IMR-90 (cell line): ENCODE measurements around the gene GMEB2. TPM values are rescaled to one million over a fixed set of nuclear protein-coding genes. Genes with fewer than 3 reads are reported as not detected.

Experiments
- ATAC-seq: fragments of 200-7000 bp; cut with Tn5 transposase; 2 replicates; pipeline ENCODE4 v1.9.1; 2020; ENCODE audit warnings: low read depth, mild to moderate bottlenecking, moderate library complexity
- BruUV-seq: library from RNA; stranded (reverse); fragments of 400-500 nt; replicated peaks from 2 replicates; lab custom pipeline; 2021; lab: Mats Ljungman, UMichigan
- CTCF ChIA-PET: fragments of 300-600 bp; formaldehyde crosslinking; extraction: SDS; loops from one replicate; lab custom pipeline; 2021; ENCODE audit warnings: antibody characterized with exemption; lab: Yijun Ruan, JAX
- POLR2A ChIA-PET: fragments of 300-600 bp; sonication (Branson Sonifier 250); formaldehyde crosslinking; loops from one replicate; lab custom pipeline; 2022; ENCODE audit warnings: antibody characterized with exemption; ENCODE audit not compliant: unreplicated experiment; lab: Charles Lee
- DNase-seq: peaks from one replicate; pipeline ENCODE4 v3.0.0; 2013
- H2AFZ ChIP-seq: replicated peaks from 2 replicates; pipeline ENCODE3; 2013; ENCODE audit warnings: low read length, mild to moderate bottlenecking; ENCODE audit not compliant: poor library complexity
- H2AK5ac ChIP-seq: 2 replicates; pipeline ENCODE4 v1.6.1; 2013; ENCODE audit warnings: low read depth, low read length, inconsistent platforms
- H2AK9ac ChIP-seq: replicated peaks from 2 replicates; pipeline ENCODE3; 2013; ENCODE audit warnings: mild to moderate bottlenecking, low read depth, low read length, moderate library complexity; ENCODE audit not compliant: poor library complexity
- H2BK120ac ChIP-seq: 2 replicates; pipeline ENCODE4 v1.6.1; 2013; ENCODE audit warnings: low read depth, low read length, inconsistent platforms
- H2BK15ac ChIP-seq: 3 replicates; pipeline ENCODE4 v1.6.1; 2013; ENCODE audit warnings: low read depth, low read length, inconsistent platforms
- H2BK20ac ChIP-seq: 2 replicates; pipeline ENCODE4 v1.6.1; 2013; ENCODE audit warnings: low read depth, mild to moderate bottlenecking, inconsistent platforms, low read length, moderate library complexity
- H2BK5ac ChIP-seq: 2 replicates; pipeline ENCODE4 v1.6.1; 2013; ENCODE audit warnings: mild to moderate bottlenecking, low read depth, low read length, inconsistent platforms; ENCODE audit not compliant: poor library complexity, severe bottlenecking
- H3K14ac ChIP-seq: replicated peaks from 2 replicates; pipeline ENCODE4 v1.6.1; 2013; ENCODE audit warnings: low read depth, low read length, inconsistent platforms
- H3K18ac ChIP-seq: 2 replicates; pipeline ENCODE4 v1.6.1; 2013; ENCODE audit warnings: low read depth, low read length, control low read depth
- H3K23ac ChIP-seq: 2 replicates; pipeline ENCODE4 v1.6.1; 2013; ENCODE audit warnings: low read depth, low read length, inconsistent platforms
- H3K27ac ChIP-seq: 2 replicates; pipeline ENCODE4 v1.5.1; 2013; ENCODE audit warnings: mild to moderate bottlenecking, control low read depth, low read length; ENCODE audit not compliant: insufficient read depth
- H3K27me3 ChIP-seq: 2 replicates; pipeline ENCODE4 v1.6.1; 2013; ENCODE audit warnings: low read length; ENCODE audit not compliant: control insufficient read depth, insufficient read depth
- H3K36me3 ChIP-seq: 2 replicates; pipeline ENCODE4 v1.6.1; 2013; ENCODE audit warnings: low read length, mixed read lengths; ENCODE audit not compliant: control insufficient read depth, insufficient read depth
- H3K4ac ChIP-seq: 2 replicates; pipeline ENCODE4 v1.6.1; 2013; ENCODE audit warnings: low read depth, low read length, inconsistent platforms
- H3K4me1 ChIP-seq: 2 replicates; pipeline ENCODE4 v1.6.1; 2013; ENCODE audit warnings: low read length, mixed read lengths; ENCODE audit not compliant: control insufficient read depth, insufficient read depth
- H3K4me2 ChIP-seq: 2 replicates; pipeline ENCODE4 v1.6.1; 2013; ENCODE audit warnings: low read depth, mild to moderate bottlenecking, control low read depth, low read length, moderate library complexity
- H3K4me3 ChIP-seq: 2 replicates; pipeline ENCODE4 v1.5.1; 2013; ENCODE audit warnings: low read depth, mild to moderate bottlenecking, control low read depth, low read length, moderate library complexity; ENCODE audit not compliant: insufficient read depth
- H3K56ac ChIP-seq: 2 replicates; pipeline ENCODE4 v1.6.1; 2013; ENCODE audit warnings: low read length, inconsistent platforms; ENCODE audit not compliant: insufficient read depth; ENCODE audit errors: extremely low read depth
- H3K79me1 ChIP-seq, 2 experiments: 2 replicates each; pipeline ENCODE4 v1.6.1; 2013; ENCODE audit warnings: low read length in 2 of 2, inconsistent platforms in 1 of 2, low read depth in 1 of 2
- H3K9ac ChIP-seq: 2 replicates; pipeline ENCODE4 v1.6.1; 2013; ENCODE audit warnings: low read depth, low read length, control low read depth
- H3K9me1 ChIP-seq: 2 replicates; pipeline ENCODE4 v1.6.1; 2013; ENCODE audit warnings: low read length, inconsistent platforms; ENCODE audit not compliant: insufficient read depth
- H3K9me3 ChIP-seq: 2 replicates; pipeline ENCODE4 v1.6.1; 2013; ENCODE audit warnings: low read length; ENCODE audit not compliant: control insufficient read depth, insufficient read depth
- H4K20me1 ChIP-seq: 2 replicates; pipeline ENCODE4 v1.6.1; 2013; ENCODE audit warnings: low read length, inconsistent platforms; ENCODE audit not compliant: insufficient read depth
- H4K5ac ChIP-seq: 2 replicates; pipeline ENCODE4 v1.6.1; 2013; ENCODE audit warnings: mild to moderate bottlenecking, low read depth, low read length, control low read depth
- H4K8ac ChIP-seq, 2 experiments: 2 replicates each; pipeline ENCODE4 v1.6.1; 2013; ENCODE audit warnings: low read depth in 2 of 2, low read length in 2 of 2, control low read depth in 1 of 2, inconsistent platforms in 1 of 2
- H4K91ac ChIP-seq: 2 replicates; pipeline ENCODE4 v1.6.1; 2013; ENCODE audit warnings: low read depth, low read length, inconsistent platforms; ENCODE audit not compliant: insufficient read depth
- FOS ChIP-seq: fragments of 150-350 bp; IDR thresholded peaks from 2 replicates; pipeline ENCODE4 v1.6.1; 2016; ENCODE audit warnings: low read depth, low read length
- MAFK ChIP-seq: IDR thresholded peaks from 2 replicates; pipeline ENCODE4 v1.6.1; 2012; ENCODE audit warnings: low read depth, low read length, improper control_type of control experiment
- MAZ ChIP-seq: IDR thresholded peaks from 2 replicates; pipeline ENCODE4 v1.6.1; 2012; ENCODE audit warnings: low read depth, mild to moderate bottlenecking, low read length, improper control_type of control experiment, moderate library complexity, borderline replicate concordance
- NFE2L2 ChIP-seq: fragments of 150-350 bp; IDR thresholded peaks from 2 replicates; pipeline ENCODE4 v1.6.1; 2016; ENCODE audit warnings: low read depth, mild to moderate bottlenecking, low read length
- RCOR1 ChIP-seq: IDR thresholded peaks from 2 replicates; pipeline ENCODE4 v1.6.1; 2012; ENCODE audit warnings: mild to moderate bottlenecking, low read length, improper control_type of control experiment; ENCODE audit not compliant: insufficient replicate concordance
- RFX5 ChIP-seq: IDR thresholded peaks from 2 replicates; pipeline ENCODE4 v1.8.0; 2012; ENCODE audit warnings: low read depth, mild to moderate bottlenecking, low read length, moderate library complexity
- SMC3 ChIP-seq: fragments of 150-350 bp; IDR thresholded peaks from 2 replicates; pipeline ENCODE4 v1.6.1; 2016; ENCODE audit warnings: low read depth, mild to moderate bottlenecking, antibody characterized with exemption, low read length, moderate library complexity
- WGBS, 2 experiments: methylation state at CpG; one replicate each; pipeline versions ENCODE4 v1.1.5 to v1.1.7; 2013; ENCODE audit warnings: missing lambda C conversion rate in 2 of 2; ENCODE audit not compliant: insufficient read length in 1 of 2; ENCODE audit errors: extremely low coverage in 2 of 2; 5-methylcytosine and 5-hydroxymethylcytosine counted together
- dilution Hi-C: fragments of 300-500 bp; cut with HindIII; formaldehyde crosslinking; loops from one replicate; pipeline ENCODE4 v1.14.3; 2018; ENCODE audit warnings: low sequenced_read_pairs; ENCODE audit not compliant: unreplicated experiment
- in situ Hi-C: fragments of 300-500 bp; cut with MboI; formaldehyde crosslinking; loops from 3 replicates; pipeline ENCODE4 v1.14.3; 2019; ENCODE audit warnings: low sequenced_read_pairs, inconsistent platforms, mixed read lengths
- intact Hi-C: fragments of 100-400 bp; cut with micrococcal nuclease; formaldehyde crosslinking; loops from 2 replicates; pipeline ENCODE4 v1.10.0; 2022
- polyA plus RNA-seq, 3 experiments: library from polyadenylated mRNA; depleted of rRNA; stranded (reverse); fragments of >200 nt; gene quantifications; 2 replicates each; pipeline ENCODE4 v1.2.3, GENCODE V29; 2012; ENCODE audit warnings: low replicate concordance in 1 of 3
- total RNA-seq: library from RNA; depleted of rRNA; stranded (reverse); fragments of >200 nt; gene quantifications from 2 replicates; pipeline ENCODE4 v1.2.3, GENCODE V29; 2012
- TF ChIP-seq, protein P1 (sequence below): fragments of 150-350 bp; IDR thresholded peaks from 2 replicates; pipeline ENCODE4 v1.6.1; 2017; ENCODE audit warnings: mild to moderate bottlenecking, antibody characterized with exemption, low read length, low read depth
- TF ChIP-seq, protein P2 (sequence below): fragments of 150-350 bp; IDR thresholded peaks from 2 replicates; pipeline ENCODE4 v1.6.1; 2016; ENCODE audit warnings: low read depth, mild to moderate bottlenecking, low read length, moderate library complexity, borderline replicate concordance

GMEB2 gene
- total and polyA plus RNA-seq, 2 of the 4 experiments (the other 2 are of a cell fraction): 5.0 to 10.0 TPM

DNA sequence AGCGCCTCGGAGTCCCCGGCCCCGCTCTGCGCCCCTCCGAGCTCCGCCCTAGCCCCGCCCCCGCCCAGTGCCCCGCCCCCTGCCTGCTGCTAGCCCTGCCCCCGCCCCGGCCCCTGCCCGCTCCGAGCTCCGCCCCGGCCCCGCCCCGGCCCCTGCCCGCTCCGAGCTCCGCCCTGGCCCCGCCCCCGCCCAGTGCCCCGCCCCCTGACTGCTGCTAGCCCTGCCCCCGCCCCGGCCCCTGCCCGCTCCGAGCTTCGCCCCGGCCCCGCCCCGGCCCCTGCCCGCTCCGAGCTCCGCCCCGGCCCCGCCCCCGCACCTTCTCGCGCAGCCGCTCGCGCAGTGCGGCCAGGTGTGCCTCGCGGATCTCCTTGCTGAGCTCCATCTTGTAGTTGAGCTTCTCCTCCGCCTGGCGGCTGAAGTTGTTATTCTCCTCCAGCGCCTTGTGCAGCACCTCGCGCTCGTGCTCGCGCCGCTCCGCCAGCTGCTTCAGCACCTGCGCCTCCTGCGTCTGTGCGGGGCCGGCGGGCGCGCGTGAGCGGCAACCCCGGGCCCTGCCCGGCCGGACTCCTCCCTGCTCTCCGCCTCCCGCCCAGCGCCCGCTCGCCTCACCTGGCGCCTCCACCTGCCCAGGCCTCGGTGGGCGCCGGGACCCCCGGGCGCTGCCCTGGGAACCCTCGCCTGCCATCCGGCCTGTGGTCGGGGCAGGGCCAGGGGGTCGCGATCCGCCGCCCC is 15.1 kb upstream of the GMEB2 start (continued):
- TF ChIP-seq, protein P1, sequence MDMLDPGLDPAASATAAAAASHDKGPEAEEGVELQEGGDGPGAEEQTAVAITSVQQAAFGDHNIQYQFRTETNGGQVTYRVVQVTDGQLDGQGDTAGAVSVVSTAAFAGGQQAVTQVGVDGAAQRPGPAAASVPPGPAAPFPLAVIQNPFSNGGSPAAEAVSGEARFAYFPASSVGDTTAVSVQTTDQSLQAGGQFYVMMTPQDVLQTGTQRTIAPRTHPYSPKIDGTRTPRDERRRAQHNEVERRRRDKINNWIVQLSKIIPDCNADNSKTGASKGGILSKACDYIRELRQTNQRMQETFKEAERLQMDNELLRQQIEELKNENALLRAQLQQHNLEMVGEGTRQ: no peak
- TF ChIP-seq RFX5: no peak

DNA sequence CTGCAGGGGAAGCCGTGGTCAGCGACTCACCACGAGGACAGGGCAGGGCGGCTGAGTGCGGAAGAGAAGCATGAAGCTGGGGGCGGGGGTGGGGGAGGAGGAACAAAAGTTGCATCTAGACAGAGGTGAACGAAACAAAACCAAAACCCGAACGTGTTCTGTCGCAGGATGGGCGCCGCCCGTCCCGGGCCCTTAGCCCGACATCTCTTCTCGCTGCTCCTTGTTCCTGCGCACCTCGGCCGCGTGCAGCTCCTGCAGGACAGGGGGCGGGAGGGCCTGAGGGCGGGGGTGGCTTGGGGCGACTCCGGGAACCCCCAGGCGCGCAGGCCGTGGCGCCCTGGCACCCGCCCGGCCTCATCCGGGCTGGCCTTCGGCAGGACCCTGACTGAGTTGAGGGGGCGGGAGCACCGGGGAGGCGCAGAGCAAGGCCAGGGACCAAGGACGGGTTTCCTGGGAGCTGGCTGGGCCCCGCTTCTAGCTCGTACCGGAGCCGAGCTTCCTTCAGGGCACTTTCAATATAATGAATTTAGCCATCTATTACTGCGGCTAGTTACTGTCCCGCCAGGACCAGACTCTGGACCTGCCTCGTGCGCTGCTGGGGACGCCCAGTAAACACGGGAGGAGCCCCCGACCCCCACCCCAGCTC is 14.4 kb upstream of the GMEB2 start:
- Histone ChIP-seq H2BK5ac (peak overlapping the region; percentile 13), H3K36me3 (no peaks in the 10 kb centered on the region), H3K4me1 (peaks cover 2% of the 10 kb centered on the region; the same call in 1 of the 2 replicates), H3K56ac (no peak overlapping the region), H3K9me3 (no peaks in the 10 kb centered on the region), H3K23ac (no peak overlapping the region), H2AFZ (peak overlapping the region; percentile 91), H2AK5ac (peak overlapping the region; percentile 85; the same call in 1 of the 2 replicates), H4K5ac (peak overlapping the region; percentile 16; the same call in 1 of the 2 replicates), H3K27me3 (no peaks in the 10 kb centered on the region), H3K18ac (no peak overlapping the region), H4K91ac (no peak overlapping the region), H3K14ac (no peak overlapping the region), H3K9ac (peak overlapping the region; percentile 68), H3K27ac (peak overlapping the region; percentile 56), H2AK9ac (no peak overlapping the region), H2BK120ac (no peak overlapping the region), H4K8ac (peak overlapping the region in 1 of 2 experiments; percentile 82; a peak in 1 of 4 replicates), H3K79me1 (no peaks in the 10 kb centered on the region; a peak in 1 of 4 replicates), H4K20me1 (peaks cover 3% of the 10 kb centered on the region; the same call in 1 of the 2 replicates), H3K4ac (0 out of 2 replicates have a peak overlapping the region, but pooled peaks have one; percentile 2), H3K9me1 (no peaks in the 10 kb centered on the region), H2BK20ac (no peak overlapping the region), H2BK15ac (no peak overlapping the region), H3K4me2 (peak overlapping the region; percentile 92), H3K4me3 (peak overlapping the region; percentile 70)
- 0% methylated on average over 3 of the region's 47 CpGs; no CpG with 5 or more reads in 1 of the 2 experiments for WGBS, 2 experiments
- in situ Hi-C loops: no loop called here
- dilution Hi-C loops: no loop called here
- ChIA-PET POLR2A (interaction anchor here (0.5 kb wide), 1 partner anchor 69 kb away, joined by 5 read pairs; no protein-coding TSS in a partner anchor), CTCF (no interaction called here)
- intact Hi-C loops: no loop called here
- peak; percentile 66 for ATAC-seq
- no TSS peak for BruUV-seq
- DNase-seq: no peak
- TF ChIP-seq MAFK (no peak), RCOR1 (no peak), MAZ (no peak), SMC3 (no peak), FOS (no peak), RFX5 (no peak), NFE2L2 (no peak)
- TF ChIP-seq, protein P1: no peak
- TF ChIP-seq, protein P2, sequence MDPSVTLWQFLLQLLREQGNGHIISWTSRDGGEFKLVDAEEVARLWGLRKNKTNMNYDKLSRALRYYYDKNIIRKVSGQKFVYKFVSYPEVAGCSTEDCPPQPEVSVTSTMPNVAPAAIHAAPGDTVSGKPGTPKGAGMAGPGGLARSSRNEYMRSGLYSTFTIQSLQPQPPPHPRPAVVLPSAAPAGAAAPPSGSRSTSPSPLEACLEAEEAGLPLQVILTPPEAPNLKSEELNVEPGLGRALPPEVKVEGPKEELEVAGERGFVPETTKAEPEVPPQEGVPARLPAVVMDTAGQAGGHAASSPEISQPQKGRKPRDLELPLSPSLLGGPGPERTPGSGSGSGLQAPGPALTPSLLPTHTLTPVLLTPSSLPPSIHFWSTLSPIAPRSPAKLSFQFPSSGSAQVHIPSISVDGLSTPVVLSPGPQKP: no peak
